ENCODE results near the gene ARHGAP42.

Gene ARHGAP42

GRCh38 chr11:100830274-100830673 is 143.2 kb downstream of the ARHGAP42 start:
- H3K27me3 ChIP-seq (ENCODE audit: insufficient read depth, low read depth, severe bottlenecking) = no peaks in the 10 kb centered on the region
- no peak overlapping the region for H3K27ac ChIP-seq
- no peak overlapping the region for H3K4me3 ChIP-seq (ENCODE audit: low read depth, low read length)
- no peak for TF ChIP-seq CTCF (IDR thresholded peaks at IDR 0.05; ENCODE audit: low read depth, low read length)
- no peak for DNase-seq
- no peaks in the 10 kb centered on the region for H3K9me3 ChIP-seq (ENCODE audit: severe bottlenecking)
- H3K36me3 ChIP-seq = no peaks in the 10 kb centered on the region

- no peak overlapping the region for H3K4me3 ChIP-seq (ENCODE audit: low read depth, low read length)
- H3K36me3 ChIP-seq = no peaks in the 10 kb centered on the region
- no peak for TF ChIP-seq CTCF (IDR thresholded peaks at IDR 0.05; ENCODE audit: low read depth, low read length)
- H3K27ac ChIP-seq = no peak overlapping the region
- DNase-seq = no peak
- no peaks in the 10 kb centered on the region for H3K27me3 ChIP-seq (ENCODE audit: insufficient read depth, low read depth, severe bottlenecking)
- no peaks in the 10 kb centered on the region for H3K9me3 ChIP-seq (ENCODE audit: severe bottlenecking)
These were observed 144.1 kb downstream of the ARHGAP42 start for GRCh38 chr11:100830978-100831732.

GRCh38 chr11:100831929-100832494 is 144.9 kb downstream of the ARHGAP42 start:
- H3K27ac ChIP-seq = no peak overlapping the region
- no peaks in the 10 kb centered on the region for H3K9me3 ChIP-seq (ENCODE audit: severe bottlenecking)
- H3K4me3 ChIP-seq (ENCODE audit: low read depth, low read length) = no peak overlapping the region
- H3K36me3 ChIP-seq = no peaks in the 10 kb centered on the region
- no peaks in the 10 kb centered on the region for H3K27me3 ChIP-seq (ENCODE audit: insufficient read depth, low read depth, severe bottlenecking)
- no peak for TF ChIP-seq CTCF (IDR thresholded peaks at IDR 0.05; ENCODE audit: low read depth, low read length)
- no peak for DNase-seq

GRCh38 chr11:100832829-100833228 is 145.7 kb downstream of the ARHGAP42 start:
- H3K36me3 ChIP-seq = no peaks in the 10 kb centered on the region
- DNase-seq = no peak
- no peak overlapping the region for H3K4me3 ChIP-seq (ENCODE audit: low read depth, low read length)
- no peak overlapping the region for H3K27ac ChIP-seq
- TF ChIP-seq CTCF (IDR thresholded peaks at IDR 0.05; ENCODE audit: low read depth, low read length) = no peak
- H3K9me3 ChIP-seq (ENCODE audit: severe bottlenecking) = no peaks in the 10 kb centered on the region
- no peaks in the 10 kb centered on the region for H3K27me3 ChIP-seq (ENCODE audit: insufficient read depth, low read depth, severe bottlenecking)

GRCh38 chr11:100833276-100833675 is 146.2 kb downstream of the ARHGAP42 start:
- Histone ChIP-seq H3K27me3 (ENCODE audit: insufficient read depth, low read depth, severe bottlenecking) (no peaks in the 10 kb centered on the region), H3K9me3 (ENCODE audit: severe bottlenecking) (no peaks in the 10 kb centered on the region), H3K4me3 (ENCODE audit: low read depth, low read length) (no peak overlapping the region)

More at GRCh38 chr11:100833276-100833675, 146.2 kb downstream of the ARHGAP42 start:
- no peak for TF ChIP-seq CTCF (IDR thresholded peaks at IDR 0.05; ENCODE audit: low read depth, low read length)
- Histone ChIP-seq H3K36me3 (no peaks in the 10 kb centered on the region), H3K27ac (no peak overlapping the region)
- DNase-seq = no peak
